Brain microvascular endothelial cell (primary cell): ENCODE measurements around the gene TNFRSF1A.

ENCODE experiments used
- DNase-seq: peaks from one replicate; pipeline ENCODE4 v3.0.0-alpha.2; 2020
- H3K27ac ChIP-seq: fragments of 250-450 bp; sonication (Bioruptor Pico); 2 replicates; pipeline ENCODE4 v1.5.1; 2020; ENCODE audit warnings: mild to moderate bottlenecking, moderate library complexity
- H3K27me3 ChIP-seq: fragments of 250-450 bp; sonication (Bioruptor Pico); replicated peaks from 2 replicates; pipeline ENCODE4 v1.5.1; 2020; ENCODE audit warnings: mild to moderate bottlenecking
- H3K36me3 ChIP-seq: fragments of 250-450 bp; sonication (Bioruptor Pico); replicated peaks from 2 replicates; pipeline ENCODE4 v1.5.1; 2020; ENCODE audit warnings: mild to moderate bottlenecking
- H3K4me3 ChIP-seq: 2 replicates; pipeline ENCODE4 v1.5.1; 2011; ENCODE audit warnings: low read depth, mild to moderate bottlenecking, control low read depth, low read length, moderate library complexity
- in situ Hi-C: cut with HindIII; loops from 2 replicates; pipeline ENCODE4 v1.10.0; 2017; ENCODE audit warnings: low sequenced_read_pairs, low pct_ligation_motif_present
- TF ChIP-seq, protein P1 (sequence below): IDR thresholded peaks from 2 replicates; pipeline ENCODE4 v1.5.1; 2011; ENCODE audit warnings: low read depth, mild to moderate bottlenecking, moderate library complexity, low read length, control low read depth, inconsistent platforms; ENCODE audit errors: missing control alignments

TNFRSF1A gene

DNA sequence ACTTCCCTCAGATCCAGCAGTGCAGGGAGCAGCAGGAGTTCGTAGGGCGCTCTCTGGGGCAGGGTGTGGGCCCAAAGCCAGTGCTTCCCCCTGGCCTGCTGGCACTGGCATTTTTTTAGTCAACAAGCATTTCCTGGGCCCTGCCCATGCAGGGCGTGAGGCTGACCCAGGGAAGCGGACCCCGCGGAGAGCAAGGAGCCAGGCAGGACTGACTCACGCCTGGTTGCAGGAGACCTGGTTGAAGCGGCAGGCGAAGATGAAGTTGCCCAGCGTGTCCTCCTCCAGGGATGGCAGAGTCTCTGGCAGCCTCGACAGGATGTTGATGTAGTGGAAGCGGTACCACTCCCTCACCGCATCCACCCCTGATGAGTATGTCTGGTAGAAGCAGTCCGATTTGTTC lies 20.0 kb upstream of the TNFRSF1A start:
- no peak for DNase-seq
- H3K4me3 ChIP-seq = no peak overlapping the region
- TF ChIP-seq, protein P1, sequence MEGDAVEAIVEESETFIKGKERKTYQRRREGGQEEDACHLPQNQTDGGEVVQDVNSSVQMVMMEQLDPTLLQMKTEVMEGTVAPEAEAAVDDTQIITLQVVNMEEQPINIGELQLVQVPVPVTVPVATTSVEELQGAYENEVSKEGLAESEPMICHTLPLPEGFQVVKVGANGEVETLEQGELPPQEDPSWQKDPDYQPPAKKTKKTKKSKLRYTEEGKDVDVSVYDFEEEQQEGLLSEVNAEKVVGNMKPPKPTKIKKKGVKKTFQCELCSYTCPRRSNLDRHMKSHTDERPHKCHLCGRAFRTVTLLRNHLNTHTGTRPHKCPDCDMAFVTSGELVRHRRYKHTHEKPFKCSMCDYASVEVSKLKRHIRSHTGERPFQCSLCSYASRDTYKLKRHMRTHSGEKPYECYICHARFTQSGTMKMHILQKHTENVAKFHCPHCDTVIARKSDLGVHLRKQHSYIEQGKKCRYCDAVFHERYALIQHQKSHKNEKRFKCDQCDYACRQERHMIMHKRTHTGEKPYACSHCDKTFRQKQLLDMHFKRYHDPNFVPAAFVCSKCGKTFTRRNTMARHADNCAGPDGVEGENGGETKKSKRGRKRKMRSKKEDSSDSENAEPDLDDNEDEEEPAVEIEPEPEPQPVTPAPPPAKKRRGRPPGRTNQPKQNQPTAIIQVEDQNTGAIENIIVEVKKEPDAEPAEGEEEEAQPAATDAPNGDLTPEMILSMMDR = no peak
- in situ Hi-C loops = no loop called here
- H3K27ac ChIP-seq = no peak overlapping the region
- H3K27me3 ChIP-seq = no peaks in the 10 kb centered on the region
- H3K36me3 ChIP-seq = no peaks in the 10 kb centered on the region

DNA sequence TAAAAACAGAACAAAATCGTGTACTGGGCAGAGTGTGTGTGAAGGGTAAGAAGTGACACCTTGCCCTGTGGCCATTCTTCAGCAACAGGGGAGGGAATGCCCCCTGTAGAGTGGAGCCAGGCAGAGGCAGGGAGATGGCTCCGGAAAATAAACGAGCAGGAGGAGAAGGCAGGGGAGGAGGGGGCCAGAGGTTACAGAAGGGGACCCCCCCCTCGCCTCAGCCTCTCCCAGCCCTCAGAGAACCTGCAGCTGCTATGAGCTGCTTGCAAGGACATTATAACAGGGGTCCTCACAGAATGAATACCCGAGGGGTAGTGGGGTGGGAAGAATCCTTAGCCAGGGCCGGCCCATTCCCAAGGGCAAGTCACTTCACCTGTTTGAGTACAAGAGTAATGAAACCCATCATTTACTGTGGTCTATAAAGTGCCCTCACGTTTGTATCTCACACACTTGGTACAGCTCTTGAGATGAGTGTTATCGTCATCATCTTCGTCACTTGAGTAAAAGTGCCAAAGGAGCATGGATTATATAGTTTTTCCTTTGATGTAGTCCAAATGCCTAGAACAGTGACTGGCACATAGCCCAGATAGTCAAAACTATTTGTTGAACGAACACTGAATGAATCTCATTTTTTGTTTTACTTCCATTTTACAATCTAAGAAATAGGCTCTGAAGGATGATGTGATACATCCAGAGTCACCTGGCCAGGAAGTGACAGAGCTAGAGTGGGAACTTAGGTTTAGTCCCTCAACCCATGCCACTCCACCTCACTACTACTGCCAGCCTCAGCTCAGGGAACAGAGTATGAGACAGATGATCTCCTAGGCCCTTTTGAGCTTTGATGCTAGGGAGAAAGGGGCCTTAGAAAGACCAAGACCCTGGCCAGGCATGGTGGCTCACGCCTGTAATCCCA lies 19.0 kb upstream of the TNFRSF1A start:
- H3K27me3 ChIP-seq = no peaks in the 10 kb centered on the region
- H3K27ac ChIP-seq = no peak overlapping the region
- H3K36me3 ChIP-seq = no peaks in the 10 kb centered on the region
- DNase-seq = no peak
- TF ChIP-seq, protein P1 = no peak
- no peak overlapping the region for H3K4me3 ChIP-seq
- in situ Hi-C loops = no loop called here

DNA sequence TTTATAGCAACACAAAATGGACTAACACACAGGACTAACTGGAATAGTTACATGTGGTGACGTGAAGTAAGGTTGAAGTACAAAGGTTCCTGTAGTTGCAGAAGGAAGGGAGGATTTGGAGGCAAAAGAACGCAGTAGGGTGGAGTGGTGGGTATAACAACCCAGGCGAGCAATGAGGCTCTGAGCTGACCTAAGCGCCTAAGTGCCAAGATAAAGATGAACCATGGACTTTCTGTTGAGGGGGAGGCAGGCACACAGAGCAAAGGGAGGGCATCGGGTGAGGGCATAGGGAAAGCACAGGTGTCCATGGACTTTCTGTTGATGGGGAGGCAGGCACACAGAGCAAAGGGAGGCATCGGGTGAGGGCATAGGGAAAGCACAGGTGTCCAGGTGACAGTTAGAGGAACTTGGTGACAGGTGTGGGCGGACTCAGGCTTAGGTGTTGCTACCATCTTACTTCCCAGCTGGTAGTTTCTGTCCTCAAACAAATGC lies 18.2 kb upstream of the TNFRSF1A start:
- Histone ChIP-seq H3K4me3 (no peak overlapping the region), H3K27me3 (no peaks in the 10 kb centered on the region), H3K36me3 (no peaks in the 10 kb centered on the region), H3K27ac (no peak overlapping the region)
- TF ChIP-seq, protein P1 = no peak
- no peak for DNase-seq
- in situ Hi-C loops = no loop called here

DNA sequence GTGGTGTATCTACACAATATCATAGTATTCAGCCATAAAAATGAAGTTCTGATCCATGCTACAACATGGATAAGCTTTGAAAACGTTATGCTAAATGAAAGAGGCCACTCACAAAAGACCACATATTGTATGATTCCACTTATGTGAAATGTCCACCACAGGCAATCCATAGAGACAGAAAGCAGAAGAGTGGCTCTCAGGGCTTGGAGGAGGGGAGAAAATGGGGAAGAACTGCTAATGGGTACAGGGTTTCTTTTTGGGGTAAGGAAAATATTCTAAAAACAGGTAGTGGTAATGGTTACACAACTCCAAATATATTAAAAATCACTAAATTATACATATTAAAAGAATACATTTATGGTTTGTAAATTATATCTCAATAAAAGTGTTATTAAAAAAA lies 17.0 kb upstream of the TNFRSF1A start:
- DNase-seq = no peak
- Histone ChIP-seq H3K4me3 (no peak overlapping the region), H3K27ac (no peak overlapping the region), H3K27me3 (no peaks in the 10 kb centered on the region), H3K36me3 (no peaks in the 10 kb centered on the region)
- in situ Hi-C loops = no loop called here
- TF ChIP-seq, protein P1 = no peak

DNA sequence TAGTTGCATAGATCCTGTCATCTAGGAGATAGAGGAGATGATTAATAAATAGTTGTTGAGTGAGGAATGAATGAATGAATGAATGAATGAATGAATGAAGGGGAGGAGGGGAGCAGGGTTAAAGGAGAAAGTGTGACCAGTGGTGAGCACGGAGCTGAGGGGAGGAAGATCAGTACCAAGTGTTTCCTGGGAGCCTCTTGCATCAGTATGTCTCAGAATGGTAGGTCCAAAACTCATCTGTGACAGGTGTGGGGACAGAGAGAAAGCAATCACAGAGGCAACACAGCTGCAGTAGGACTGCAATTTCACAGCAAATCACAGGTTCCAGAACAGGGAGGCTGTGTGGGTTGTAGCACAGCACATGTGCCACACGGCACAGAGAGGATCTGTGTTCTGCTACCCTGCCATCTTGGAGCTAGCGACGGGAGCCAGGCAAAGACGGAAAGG lies 14.5 kb upstream of the TNFRSF1A start:
- no peaks in the 10 kb centered on the region for H3K27me3 ChIP-seq
- in situ Hi-C loops = no loop called here
- no peak overlapping the region for H3K4me3 ChIP-seq
- no peak overlapping the region for H3K27ac ChIP-seq
- TF ChIP-seq, protein P1 = no peak
- no peak for DNase-seq
- H3K36me3 ChIP-seq = no peaks in the 10 kb centered on the region
